Measurements from ENCODE around the gene PRDM13. TPM values are rescaled to one million over a fixed set of nuclear protein-coding genes. Genes with fewer than 3 reads are reported as not detected.

Gene PRDM13
- total and polyA plus RNA-seq, 2 of the 8 experiments (the other 6 are each of a cell fraction or from before 2014, with no cell fraction given): 0.05 to 0.09 TPM

DNA sequence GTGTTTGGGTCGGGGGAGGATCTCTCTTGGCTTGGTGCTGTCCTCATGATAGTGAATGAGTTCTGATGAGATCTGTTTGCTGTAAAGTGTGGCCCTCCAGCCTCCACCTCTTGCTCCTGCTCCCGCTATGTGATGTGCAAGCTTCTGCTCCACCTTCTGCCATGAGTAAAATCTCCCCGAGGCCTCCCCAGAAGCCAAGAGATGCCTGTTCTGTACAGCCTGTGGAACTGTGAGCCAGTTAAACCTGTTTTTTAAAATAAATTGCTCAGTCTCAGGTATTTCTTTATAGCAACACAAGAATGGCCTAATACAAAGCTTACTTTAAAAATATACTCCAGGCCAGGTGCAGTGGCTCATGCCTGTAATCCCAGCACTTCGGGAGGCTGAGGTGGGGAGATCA, 26.9 kb upstream of the PRDM13 start:
- no peak overlapping the region for H3K18ac ChIP-seq (ENCODE audit: extremely low read depth, low read length)
- 84% methylated on average over 4 of the region's 4 CpGs; no CpG with 5 or more reads in 1 of the 2 experiments for WGBS, 2 experiments (ENCODE audit: extremely low coverage in 1 of 2, insufficient coverage in 1 of 2, insufficient read length in 1 of 2, insufficient replicate concordance in 2 of 2, low coverage in 1 of 2, low lambda C conversion rate in 2 of 2, missing lambda C conversion rate in 1 of 2)
- no peak for DNase-seq (ENCODE audit: low read depth in 1 of 2, low spot score in 2 of 2)
- H3K56ac ChIP-seq (replicated peaks; ENCODE audit: insufficient read length, low read depth, low read length): no peak overlapping the region
- H3K36me3 ChIP-seq (ENCODE audit: control insufficient read depth in 2 of 4, insufficient read depth in 4 of 4, low read length in 3 of 4): no peaks in the 10 kb centered on the region
- no peak for FAIRE-seq
- no peak overlapping the region for H4K8ac ChIP-seq (ENCODE audit: extremely low read depth, insufficient read depth, low read length)
- H3K4ac ChIP-seq (replicated peaks; ENCODE audit: insufficient read length, low read depth, low read length): no peak overlapping the region
- H2BK5ac ChIP-seq (ENCODE audit: low read depth, low read length): no peak overlapping the region
- H2AK5ac ChIP-seq (ENCODE audit: low read depth, low read length): no peak overlapping the region
- H3K14ac ChIP-seq (ENCODE audit: insufficient read length): no peak overlapping the region
- no peaks in the 10 kb centered on the region for H3K79me1 ChIP-seq (ENCODE audit: low read depth, low read length)
- no peak overlapping the region for H2BK12ac ChIP-seq (ENCODE audit: low read depth, low read length)
- H3K79me2 ChIP-seq (ENCODE audit: control insufficient read depth in 1 of 2, insufficient read depth in 2 of 2, low read length in 2 of 2): no peaks in the 10 kb centered on the region
- H2BK120ac ChIP-seq (replicated peaks; ENCODE audit: low read depth, low read length): no peak overlapping the region
- H3K4me3 ChIP-seq (ENCODE audit: extremely low read depth in 1 of 4, insufficient read depth in 2 of 4, low read depth in 3 of 4, low read length in 4 of 4): no peak overlapping the region
- H3K23me2 ChIP-seq (ENCODE audit: low read depth, low read length): no peaks in the 10 kb centered on the region
- ChIA-PET POLR2A (ENCODE audit: partially characterized antibody) (interaction anchor here (1.2 to 2.8 kb wide), 2 partner anchors 9 to 12 kb away, joined by 3 to 11 read pairs; partner anchors contain the start of gene CCNC), CTCF (ENCODE audit: partially characterized antibody) (no interaction called here)
- H4K20me1 ChIP-seq (replicated peaks in 1 of 2; ENCODE audit: control insufficient read depth in 1 of 2, insufficient read depth in 2 of 2, low read length in 2 of 2): no peaks in the 10 kb centered on the region
- H3K27me3 ChIP-seq (replicated peaks in 1 of 4; ENCODE audit: control insufficient read depth in 3 of 4, extremely low read depth in 1 of 4, insufficient read depth in 3 of 4, low read length in 3 of 4): peaks cover 0 to 10% (median 4%) of the 10 kb centered on the region in 4 experiments; a peak in 4 of 7 replicates
- no peak overlapping the region for H4K91ac ChIP-seq (replicated peaks; ENCODE audit: insufficient read length, low read length)
- H2BK15ac ChIP-seq (ENCODE audit: low read length): no peak overlapping the region
- H2BK20ac ChIP-seq (ENCODE audit: low read length): no peak overlapping the region
- H4K5ac ChIP-seq (ENCODE audit: insufficient read length, low read depth, low read length): no peak overlapping the region
- no peaks in the 10 kb centered on the region for H3K4me1 ChIP-seq (replicated peaks in 1 of 4; ENCODE audit: control insufficient read depth in 3 of 4, insufficient read depth in 4 of 4, low read length in 3 of 4)
- TF ChIP-seq GTF2F1 (IDR thresholded peaks at IDR 0.05; ENCODE audit: borderline replicate concordance, low read depth, low read length): no peak
- no peak for TF ChIP-seq ASH2L (IDR thresholded peaks at IDR 0.05; ENCODE audit: low read length)
- no peak for TF ChIP-seq EP300 (IDR thresholded peaks at IDR 0.05; ENCODE audit: borderline replicate concordance in 1 of 2, low read depth in 2 of 2, low read length in 2 of 2)
- no peak for TF ChIP-seq POU5F1 (IDR thresholded peaks at IDR 0.05; ENCODE audit: low read depth, low read length)
- no peak for TF ChIP-seq EGR1 (IDR thresholded peaks at IDR 0.05; ENCODE audit: borderline replicate concordance, low read depth, low read length)
- TF ChIP-seq TAF1 (IDR thresholded peaks at IDR 0.05; ENCODE audit: low read depth, low read length): no peak
- TF ChIP-seq TEAD4 (IDR thresholded peaks at IDR 0.05; ENCODE audit: low read depth, low read length): no peak
- no peak overlapping the region for H3K9ac ChIP-seq (replicated peaks in 1 of 4; ENCODE audit: extremely low read depth in 1 of 4, low read depth in 3 of 4, low read length in 3 of 4)
- H3K27ac ChIP-seq (ENCODE audit: low read depth, low read length): no peak overlapping the region
- no peak overlapping the region for H3K4me2 ChIP-seq (ENCODE audit: insufficient read depth in 1 of 2, low read depth in 2 of 2, low read length in 2 of 2)
- H3K23ac ChIP-seq (ENCODE audit: insufficient read length): no peak overlapping the region
- no peaks in the 10 kb centered on the region for H3K9me3 ChIP-seq (ENCODE audit: insufficient read depth in 2 of 2, low read depth in 1 of 2, low read length in 1 of 2)
- no peak overlapping the region for H2AFZ ChIP-seq (ENCODE audit: low read length)
